Measurements from ENCODE around the gene ACER3.

- TF ChIP-seq TARDBP (IDR thresholded peaks at IDR 0.05) (no peak), FOXM1 (IDR thresholded peaks at IDR 0.05; ENCODE audit: borderline replicate concordance) (no peak), SUZ12 (IDR thresholded peaks at IDR 0.05) (no peak), SP1 (IDR thresholded peaks at IDR 0.05) (no peak), BHLHE40 (IDR thresholded peaks at IDR 0.05; ENCODE audit: borderline replicate concordance) (no peak)
These were observed 24.8 kb downstream of the ACER3 start for GRCh38 chr11:76885390-76886097.

Measured in HEK293T (cell line).